GM12878 (cell line): ENCODE data around the gene ERCC5. TPM values are rescaled to one million over a fixed set of nuclear protein-coding genes. Genes with fewer than 3 reads are reported as not detected.

Source experiments
- ATAC-seq: fragments of 200-7000 bp; cut with Tn5 transposase; 3 replicates; pipeline ENCODE4 v1.9.1; 2020; ENCODE audit warnings: mild to moderate bottlenecking, moderate library complexity
- BruUV-seq: library from RNA; stranded (reverse); fragments of 400-500 nt; replicated peaks from 2 replicates; lab custom pipeline; 2021; lab: Mats Ljungman, UMichigan
- CTCF ChIA-PET: fragments of 300-600 bp; sonication (Branson Sonifier 250); formaldehyde crosslinking; extraction: SDS; loops from one replicate; lab custom pipeline; 2021; ENCODE audit warnings: inconsistent platforms; lab: Yijun Ruan, JAX
- POLR2A ChIA-PET: fragments of 350-600 bp; formaldehyde crosslinking; extraction: SDS; loops from one replicate; lab custom pipeline; 2021; ENCODE audit warnings: inconsistent platforms; lab: Charles Lee
- RAD21 ChIA-PET: fragments of 300-600 bp; sonication (Branson Sonifier 250); formaldehyde crosslinking; loops from one replicate; lab custom pipeline; 2023; ENCODE audit warnings: antibody characterized with exemption; ENCODE audit not compliant: unreplicated experiment; lab: Charles Lee
- SMC1A ChIA-PET: fragments of 300-600 bp; sonication (Branson Sonifier 250); formaldehyde crosslinking; loops from one replicate; lab custom pipeline; 2023; ENCODE audit not compliant: unreplicated experiment, uncharacterized antibody; lab: Charles Lee
- DNase-seq: peaks from one replicate; pipeline ENCODE4 v3.0.0-alpha.2; 2011; ENCODE audit warnings: low read depth, low spot score
- FAIRE-seq: peaks from 3 replicates; lab custom pipeline; 2011; peaks lifted over from hg19 to GRCh38; lab: Jason Lieb, UNC
- H2AFZ ChIP-seq: 2 replicates; pipeline ENCODE4 v1.6.0; 2011; ENCODE audit warnings: low read depth, low read length, control low read depth; ENCODE audit not compliant: control insufficient read depth
- H3K27ac ChIP-seq: 2 replicates; pipeline ENCODE4 v1.5.1; 2011; ENCODE audit warnings: control low read depth; ENCODE audit not compliant: control insufficient read depth, insufficient read depth
- H3K27me3 ChIP-seq, 2 experiments: replicated peaks in 1 of 2; 2 replicates each; pipeline versions ENCODE4 v1.6.0 to v1.6.1; 2011; ENCODE audit warnings: low read length in 1 of 2; ENCODE audit not compliant: control insufficient read depth in 2 of 2, insufficient read depth in 2 of 2
- H3K36me3 ChIP-seq, 2 experiments: 2 replicates each; pipeline ENCODE4 v1.5.1; 2011; ENCODE audit warnings: low read length in 1 of 2; ENCODE audit not compliant: control insufficient read depth in 2 of 2, insufficient read depth in 2 of 2
- H3K4me1 ChIP-seq: 2 replicates; pipeline ENCODE4 v1.6.1; 2011; ENCODE audit warnings: mild to moderate bottlenecking, low read length, moderate library complexity, mixed read lengths; ENCODE audit not compliant: control insufficient read depth, insufficient read depth
- H3K4me2 ChIP-seq: 2 replicates; pipeline ENCODE4 v1.6.0; 2011; ENCODE audit warnings: control low read depth; ENCODE audit not compliant: control insufficient read depth, insufficient read depth
- H3K4me3 ChIP-seq: fragments of 200-600 bp; sonication (generic); 2 replicates; pipeline ENCODE4 v1.5.1; 2016
- H3K79me2 ChIP-seq: 2 replicates; pipeline ENCODE4 v1.6.0; 2011; ENCODE audit warnings: low read length; ENCODE audit not compliant: control insufficient read depth, insufficient read depth
- H3K9ac ChIP-seq: 2 replicates; pipeline ENCODE4 v1.8.0; 2011; ENCODE audit warnings: low read length, control low read depth, mixed read lengths; ENCODE audit not compliant: control insufficient read depth, insufficient read depth
- H3K9me3 ChIP-seq: replicated peaks from 3 replicates; pipeline ENCODE4 v1.5.1; 2011; ENCODE audit warnings: mild to moderate bottlenecking, low read length; ENCODE audit not compliant: control insufficient read depth, insufficient read depth
- H4K20me1 ChIP-seq: 2 replicates; pipeline ENCODE4 v1.6.0; 2011; ENCODE audit not compliant: control insufficient read depth, insufficient read depth
- ATF2 ChIP-seq: IDR thresholded peaks from 2 replicates; pipeline ENCODE4 v1.6.1; 2012; ENCODE audit warnings: low read length, inconsistent platforms
- ETV6 ChIP-seq, 2 experiments: fragments of 450-650 bp in 1 of 2; IDR thresholded peaks in 1 of 2; conservative IDR thresholded peaks in 1 of 2; 2 replicates each; pipeline ENCODE4 v1.6.1; 2014; ENCODE audit warnings: antibody characterized with exemption in 1 of 2, borderline replicate concordance in 1 of 2, low read depth in 1 of 2, mild to moderate bottlenecking in 1 of 2, moderate library complexity in 1 of 2
- IKZF1 ChIP-seq: fragments of 450-650 bp; conservative IDR thresholded peaks from 2 replicates; pipeline ENCODE4 v1.6.1; 2017; ENCODE audit warnings: antibody characterized with exemption, mild to moderate bottlenecking
- POLR2AphosphoS2 ChIP-seq: IDR thresholded peaks from 2 replicates; pipeline ENCODE4 v1.6.1; 2011; ENCODE audit warnings: low read depth, mild to moderate bottlenecking, low read length, improper control_type of control experiment, moderate library complexity
- WGBS: methylation state at CpG from one replicate; pipeline ENCODE4 v1.1.6; 2016; ENCODE audit warnings: low lambda C conversion rate; ENCODE audit not compliant: insufficient replicate concordance, insufficient coverage; ENCODE audit errors: missing lambda C conversion rate; 5-methylcytosine and 5-hydroxymethylcytosine counted together
- in situ Hi-C: fragments of 300-500 bp; cut with MboI; formaldehyde crosslinking; loops from 9 replicates; pipeline ENCODE4 v1.14.3; 2018; ENCODE audit warnings: mixed read lengths
- intact Hi-C: fragments of 100-400 bp; cut with micrococcal nuclease; formaldehyde crosslinking; loops from one replicate; pipeline ENCODE4 v1.14.2; 2022; ENCODE audit not compliant: unreplicated experiment
- polyA plus RNA-seq, 11 experiments: library from polyadenylated mRNA; depleted of rRNA in 4 of 11; unstranded in 6 of 11; stranded (reverse) in 5 of 11; fragments of >200 nt; fragmentation: Nextera tagmentation in 4 of 11; fragmentation: Illumina TruSeq in 1 of 11; extraction: Ambion mirVana in 4 of 11; extraction: Trizol in 1 of 11; gene quantifications; 1 replicate in 1 of 11; 2 replicates in 10 of 11; pipeline versions ENCODE4 v1.2.1 to v1.2.3, GENCODE V29; 2011 to 2016; ENCODE audit warnings: inconsistent platforms in 2 of 11, missing spikeins in 2 of 11, low read depth in 1 of 11
- total RNA-seq, 4 experiments: library from RNA; depleted of rRNA in 3 of 4; stranded (reverse); fragments of >200 nt in 3 of 4; fragmentation: Illumina TruSeq in 1 of 4; extraction: Trizol in 1 of 4; gene quantifications; 2 replicates each; pipeline versions ENCODE4 v1.2.1 to v1.2.3, GENCODE V29; 2013 to 2021

Gene ERCC5
- total and polyA plus RNA-seq, 10 of the 15 experiments (the other 5 are each of a cell fraction or from before 2014, with no cell fraction given): 11.7 to 59.2 (median 41.6) TPM

- Histone ChIP-seq H3K36me3 (peaks cover 0 to 2% of the 10 kb centered on the region in 2 experiments; a peak in 1 of 4 replicates), H3K9ac (no peak overlapping the region), H3K4me1 (peaks cover 2% of the 10 kb centered on the region; the same call in 1 of the 2 replicates), H3K27ac (no peak overlapping the region), H3K9me3 (peaks cover 2% of the 10 kb centered on the region; the same call in 2 of the 3 replicates), H2AFZ (no peak overlapping the region), H3K4me3 (no peak overlapping the region), H3K4me2 (no peak overlapping the region), H3K27me3 (no peaks in the 10 kb centered on the region), H3K79me2 (peaks cover 8% of the 10 kb centered on the region), H4K20me1 (no peaks in the 10 kb centered on the region)
- 96% methylated on average over 3 of the region's 3 CpGs for WGBS
- no peak for ATAC-seq
- in situ Hi-C loops: no loop called here
- no peak for DNase-seq
- intact Hi-C loops: no loop called here
- ChIA-PET SMC1A (no interaction called here), CTCF (no interaction called here), RAD21 (no interaction called here), POLR2A (no interaction called here)
- TF ChIP-seq IKZF1 (no peak), POLR2AphosphoS2 (no peak), ATF2 (no peak)
- FAIRE-seq: no peak
- no TSS peak for BruUV-seq
These were observed 40.2 kb upstream of the ERCC5 start for GRCh38 chr13:102805680-102806079.

- BruUV-seq: no TSS peak
- POLR2A ChIA-PET: no interaction called here
- WGBS: 96% methylated on average over 3 of the region's 3 CpGs
- Histone ChIP-seq H3K9ac (no peak overlapping the region), H3K27ac (no peak overlapping the region), H2AFZ (no peak overlapping the region), H3K27me3 (no peaks in the 10 kb centered on the region), H3K4me2 (no peak overlapping the region), H4K20me1 (no peaks in the 10 kb centered on the region), H3K9me3 (peaks cover 4% of the 10 kb centered on the region), H3K4me3 (no peak overlapping the region), H3K36me3 (peaks cover 0 to 2% of the 10 kb centered on the region in 2 experiments; a peak in 1 of 4 replicates), H3K4me1 (peaks cover 2% of the 10 kb centered on the region), H3K79me2 (peaks cover 3% of the 10 kb centered on the region)
- CTCF ChIA-PET: interaction anchor here (1.3 kb wide), 1 partner anchor 216 kb away, joined by 3 read pairs; no protein-coding TSS in a partner anchor
- in situ Hi-C loops: no loop called here
- no peak for TF ChIP-seq ETV6 (conservative IDR thresholded peaks at IDR 0.05 in 1 of 2, IDR thresholded peaks at IDR 0.05 in 1 of 2; ENCODE audit: borderline replicate concordance in 1 of 2, low read depth in 1 of 2)
- DNase-seq: no peak
- FAIRE-seq: no peak
- SMC1A ChIA-PET: interaction anchor here (0.7 to 1.5 kb wide), 4 partner anchors 8 to 222 kb away, joined by 3 read pairs; partner anchors contain the start of gene BIVM
- no peak for ATAC-seq
- RAD21 ChIA-PET: interaction anchor here (1.0 kb wide), 1 partner anchor 34 kb away, joined by 3 read pairs; the partner anchor contains the start of gene TEX30
- intact Hi-C loops: no loop called here
These were observed 38.1 kb upstream of the ERCC5 start for GRCh38 chr13:102807699-102808098.
